Measurements from ENCODE around the gene CD72.

DNA sequence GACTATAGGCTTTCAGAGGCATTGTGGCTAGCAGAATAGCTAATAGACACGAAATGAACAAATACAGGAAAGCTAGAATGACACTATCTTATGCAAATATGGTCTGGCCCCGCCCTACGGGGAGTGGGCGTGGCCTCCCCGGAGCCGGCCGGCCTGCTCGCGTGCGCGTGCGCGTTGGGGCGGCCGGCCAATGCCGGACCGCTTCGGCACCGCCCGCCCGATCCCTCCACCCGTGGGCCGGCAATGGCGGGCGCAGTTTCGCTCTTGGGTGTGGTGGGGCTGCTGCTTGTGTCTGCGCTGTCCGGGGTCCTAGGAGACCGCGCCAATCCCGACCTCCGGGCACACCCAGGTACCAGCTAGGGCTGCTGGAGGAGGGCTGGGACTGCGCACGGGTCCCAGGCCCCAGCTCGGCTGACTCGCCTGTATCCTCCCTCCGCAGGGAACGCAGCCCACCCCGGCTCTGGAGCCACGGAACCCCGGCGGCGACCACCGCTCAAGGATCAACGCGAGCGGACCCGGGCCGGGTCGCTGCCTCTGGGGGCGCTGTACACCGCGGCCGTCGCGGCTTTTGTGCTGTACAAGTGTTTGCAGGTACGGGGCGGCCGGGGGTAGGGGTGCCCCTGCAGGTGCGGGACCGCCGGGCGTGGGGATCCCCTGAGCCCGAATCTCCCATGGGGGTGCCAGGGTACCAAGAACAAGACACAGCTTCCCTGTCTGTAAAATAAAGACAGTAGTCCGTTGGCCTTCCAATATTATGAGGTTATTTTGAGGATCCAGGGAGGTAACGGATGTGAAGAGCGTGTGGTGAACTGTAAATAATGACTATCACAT is 40.1 kb upstream of the CD72 start, which contains the start of gene CCDC107:
- TF ChIP-seq GATA2 (IDR thresholded peaks at IDR 0.05; ENCODE audit: low read depth, low read length) (no peak), GATA3 (IDR thresholded peaks at IDR 0.05; ENCODE audit: low read depth, low read length) (no peak)
